Gastrocnemius medialis (tissue), 4 donors: ENCODE measurements around the gene PRKD3.

Experiments used
- CTCF ChIP-seq, 5 experiments: fragments of 450-650 bp in 3 of 5; fragments of 200-600 bp in 2 of 5; sonication (generic) in 2 of 5; IDR thresholded peaks in 4 of 5; conservative IDR thresholded peaks in 1 of 5; 1 replicate in 4 of 5; 2 replicates in 1 of 5; pipeline ENCODE4 v1.5.1; 2016 to 2019; ENCODE audit warnings: antibody characterized with exemption in 5 of 5, mild to moderate bottlenecking in 3 of 5, moderate library complexity in 3 of 5
- POLR2A ChIP-seq, 2 donors: fragments of 450-650 bp; IDR thresholded peaks; one replicate each; pipeline ENCODE4 v1.6.1; 2017; ENCODE audit warnings: antibody characterized with exemption in 2 of 2, mild to moderate bottlenecking in 2 of 2, moderate library complexity in 2 of 2

- TF ChIP-seq CTCF (IDR thresholded peaks at IDR 0.05 in 4 of 5, conservative IDR thresholded peaks at IDR 0.05 in 1 of 5) = no peak
- TF ChIP-seq POLR2A (IDR thresholded peaks at IDR 0.05) = no peak
These were observed 17.1 kb downstream of the PRKD3 start for GRCh38 chr2:37307500-37307899.
